Measurements from ENCODE around the gene NEUROD6.

The NEUROD6 gene

GRCh38 chr7:31340603-31341002 lies at the start of gene NEUROD6:
Gene NEUROD6, minus strand, starts transcription at chr7:31340726. Its CDS starts 1,458 bp downstream, at chr7:31339268.
- no peak for DNase-seq

- DNase-seq, result no peak
Observed at GRCh38 chr7:31384466-31384865, 43.9 kb upstream of the NEUROD6 start.

DNA sequence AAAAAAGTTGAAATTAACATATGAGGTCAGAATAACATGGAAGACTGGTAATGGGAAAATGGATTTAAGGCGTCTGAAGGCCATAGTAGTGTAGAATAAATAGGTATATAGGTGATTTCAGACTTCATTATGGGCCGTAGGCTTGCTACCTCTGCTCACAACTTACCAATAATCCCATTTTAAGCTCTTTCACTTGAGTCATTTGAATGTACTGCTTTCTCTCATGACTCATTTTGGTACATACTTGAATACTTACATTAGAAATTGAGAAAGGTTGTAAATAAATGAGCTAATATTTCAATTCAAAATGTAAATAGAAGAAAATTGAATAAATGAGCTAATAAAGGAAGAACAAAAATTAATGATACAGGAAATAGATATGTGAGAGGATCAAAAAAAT lies 42.2 kb upstream of the NEUROD6 start:
- DNase-seq, result no peak

DNA sequence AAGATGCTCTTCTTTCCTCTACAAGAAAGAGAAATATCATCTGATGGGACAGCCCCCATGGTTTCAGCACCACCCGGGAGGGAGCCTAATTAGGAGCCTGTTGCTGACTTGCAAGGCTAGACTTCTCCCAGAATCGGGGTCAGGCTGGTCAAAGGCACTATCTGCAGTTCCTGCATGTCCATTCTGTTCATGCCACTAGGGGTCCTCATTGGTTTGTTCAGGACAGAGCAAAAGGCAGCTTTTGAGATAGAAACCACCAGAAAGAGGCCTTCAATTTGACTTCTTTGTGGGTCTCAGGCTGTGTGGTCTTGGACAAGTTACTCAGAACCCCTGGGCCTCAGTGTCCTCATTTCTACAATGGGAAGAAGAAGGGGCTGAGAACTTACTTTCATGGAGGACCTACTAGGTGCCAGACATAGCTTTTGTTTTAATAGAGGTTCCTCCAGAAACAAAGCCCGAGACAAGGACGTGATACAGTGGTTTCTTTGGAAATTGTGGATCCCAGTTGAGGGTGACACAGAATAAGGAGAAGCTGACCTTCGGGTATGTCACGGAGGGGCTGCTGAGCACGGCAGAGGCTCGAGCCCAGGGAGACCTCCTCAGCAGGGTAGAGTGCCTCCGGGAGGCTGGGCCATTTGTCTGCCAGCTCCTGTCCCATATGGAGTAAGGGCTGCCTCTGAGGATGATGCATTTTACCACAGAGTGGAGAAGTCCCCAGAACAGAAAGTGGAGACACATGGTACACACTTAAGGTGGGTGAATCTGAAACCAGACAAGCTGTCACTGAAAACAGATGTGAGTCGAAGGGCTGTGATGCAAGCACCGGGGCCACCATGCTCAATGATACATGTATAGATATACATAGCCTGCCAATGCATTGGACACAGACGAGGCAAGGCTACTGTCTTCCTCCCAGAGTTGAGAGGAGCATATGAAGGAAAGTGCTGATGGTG lies 33.1 kb upstream of the NEUROD6 start:
- no peak for DNase-seq

DNA sequence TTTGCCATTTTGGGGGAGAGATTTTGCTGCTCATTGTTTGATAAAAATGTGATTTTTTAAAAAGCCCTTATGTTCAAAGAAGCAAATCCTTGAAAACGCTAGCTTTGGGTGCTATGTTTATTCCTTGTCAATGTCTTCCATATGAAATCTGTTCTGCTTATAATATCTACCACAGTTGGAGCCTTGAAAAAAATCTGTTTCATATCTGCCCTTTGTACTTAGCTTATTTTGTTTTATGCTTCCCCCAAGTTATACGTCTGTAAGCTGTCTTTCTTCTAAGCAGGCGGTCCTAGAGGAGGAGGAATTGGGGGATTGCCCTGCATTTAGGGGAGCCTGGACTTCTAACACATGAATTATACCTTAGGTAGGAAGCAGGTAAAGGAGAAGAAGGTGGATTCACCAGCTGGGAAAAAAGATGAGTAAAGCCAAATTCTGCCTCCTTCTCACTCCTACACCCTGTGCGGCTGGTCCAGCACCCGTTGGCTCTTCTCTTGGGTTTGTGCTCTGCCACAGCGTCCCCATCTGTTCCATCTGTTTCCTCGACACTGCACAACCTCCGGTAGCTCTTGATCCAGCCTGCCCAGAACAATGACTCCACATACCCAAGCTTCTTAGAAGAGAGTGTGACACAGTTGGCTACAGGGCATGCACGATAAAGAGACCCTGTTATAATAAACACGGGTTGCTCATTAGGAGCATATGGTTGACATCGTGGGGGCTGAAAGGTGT lies 31.9 kb upstream of the NEUROD6 start:
- DNase-seq, result no peak

DNA sequence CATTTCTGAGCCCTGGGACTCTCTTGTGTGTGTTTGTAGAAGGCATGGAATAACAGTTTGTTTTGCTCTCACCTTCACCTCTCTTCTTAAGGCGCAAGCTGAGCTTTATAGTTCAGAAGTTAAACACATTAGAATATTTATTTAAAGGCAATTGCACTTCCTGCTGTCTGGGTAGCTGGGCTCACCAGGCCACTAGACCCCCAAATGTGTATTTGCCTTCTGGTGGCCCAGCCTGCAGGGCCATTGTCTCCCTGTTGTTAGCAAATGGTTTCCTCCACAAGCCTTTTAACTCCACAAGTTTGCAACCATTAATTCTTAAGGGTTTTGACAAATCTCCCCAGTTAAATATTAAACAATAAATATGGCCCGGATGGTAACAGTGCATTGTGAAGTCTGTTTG lies 31.1 kb upstream of the NEUROD6 start:
- DNase-seq, result no peak

- DNase-seq, result no peak
Observed at GRCh38 chr7:31370609-31371008, 30.1 kb upstream of the NEUROD6 start.

- no peak for DNase-seq
Observed at GRCh38 chr7:31368620-31369019, 28.1 kb upstream of the NEUROD6 start.

GRCh38 chr7:31363496-31363895 lies 23.0 kb upstream of the NEUROD6 start:
- no peak for DNase-seq

DNA sequence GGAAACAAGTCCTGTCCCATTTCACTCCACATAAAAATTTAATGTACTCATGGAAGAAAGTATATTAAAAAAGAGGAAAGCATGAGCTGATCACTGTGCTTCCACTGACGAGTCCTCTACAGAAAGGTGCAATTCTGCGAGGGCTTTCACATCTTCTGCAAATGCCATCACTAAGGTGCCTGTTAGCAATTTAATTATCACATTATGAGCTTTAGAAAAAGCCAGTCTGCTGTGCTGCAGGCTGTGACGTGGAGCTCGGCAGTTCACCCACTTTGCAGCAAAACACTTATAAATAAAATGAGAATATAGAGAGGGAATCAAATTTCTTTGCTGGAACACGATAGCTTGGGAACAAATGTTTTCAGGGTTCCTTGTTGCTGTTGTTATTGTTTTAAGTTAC lies 22.5 kb upstream of the NEUROD6 start:
- no peak for DNase-seq

DNA sequence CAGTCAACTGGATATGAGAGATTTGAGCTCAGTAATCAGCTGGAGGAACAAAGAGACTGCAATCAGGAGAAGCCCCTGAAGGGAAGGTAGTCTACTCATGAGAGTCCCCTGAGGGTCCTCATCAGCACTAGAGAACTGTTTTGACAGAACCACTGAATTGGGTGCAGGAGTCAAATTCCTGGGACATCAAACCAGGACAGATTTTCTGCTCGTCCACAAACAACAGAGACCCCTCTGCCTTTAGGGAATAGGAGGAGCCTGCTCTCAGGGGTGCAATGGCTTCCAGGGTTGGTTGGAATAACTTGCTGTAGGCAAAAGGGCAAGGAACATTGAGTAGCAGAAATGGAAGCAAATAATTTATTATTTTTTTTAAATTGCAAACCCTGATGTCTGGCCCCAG lies 21.9 kb upstream of the NEUROD6 start:
- no peak for DNase-seq

DNA sequence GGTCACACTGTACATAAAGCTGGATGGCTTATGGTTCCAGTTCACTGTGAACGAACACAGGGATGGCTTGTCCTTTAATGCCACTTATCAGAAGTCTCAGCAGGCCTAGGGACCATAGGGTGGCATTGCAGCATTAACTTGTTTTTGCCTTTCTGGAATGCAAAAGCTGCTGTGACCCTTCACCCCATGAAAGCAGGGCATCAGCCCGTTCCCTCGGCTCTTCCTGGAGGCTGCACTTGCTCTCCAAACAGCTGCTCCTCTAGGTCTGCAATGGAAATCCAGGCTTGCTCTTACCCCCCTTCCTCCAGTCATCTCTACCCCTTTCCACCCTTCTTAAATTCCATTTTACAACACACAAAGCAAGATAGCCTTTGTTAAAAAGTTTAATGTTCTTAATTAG lies 17.9 kb upstream of the NEUROD6 start:
- DNase-seq, result no peak

- DNase-seq, result no peak
Observed at GRCh38 chr7:31345421-31345820, 4.9 kb upstream of the NEUROD6 start.

DNA sequence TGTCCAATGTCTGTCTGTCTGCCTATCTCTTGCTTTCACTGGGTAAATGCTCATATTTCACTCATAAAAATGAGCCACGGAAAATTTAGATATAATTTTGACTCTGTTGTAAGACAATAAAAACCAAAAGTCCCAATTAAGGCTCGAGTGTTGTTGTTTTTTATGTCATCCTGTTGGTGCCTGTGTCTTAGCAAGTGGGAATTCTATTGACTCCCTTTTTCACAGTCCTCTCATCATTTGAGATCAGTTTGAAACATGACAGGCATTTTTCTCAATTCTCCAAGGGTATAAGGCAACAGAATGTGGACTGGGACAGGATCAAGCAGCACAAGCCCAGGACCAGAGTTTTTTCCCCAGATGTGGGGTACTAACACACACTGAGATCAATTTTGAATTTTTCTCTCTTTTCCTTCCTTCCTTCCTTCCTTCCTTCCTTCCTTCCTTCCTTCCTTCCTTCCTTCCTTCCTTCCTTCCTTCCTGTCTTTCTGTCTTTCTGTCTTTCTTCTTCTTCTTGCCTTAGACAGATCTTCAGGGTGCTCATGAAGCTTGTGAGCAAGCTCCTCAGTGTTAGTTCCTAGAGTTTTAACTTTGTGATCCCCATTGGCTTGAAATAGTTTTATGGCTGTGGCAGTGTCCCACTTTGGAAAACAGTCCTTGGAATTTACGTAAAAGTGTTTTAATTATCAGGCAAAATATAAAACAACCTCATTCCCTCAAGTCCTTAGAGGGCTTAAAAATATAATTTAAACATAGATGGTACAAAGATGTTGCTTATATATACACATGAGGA lies 3.2 kb upstream of the NEUROD6 start:
- DNase-seq, result no peak

DNA sequence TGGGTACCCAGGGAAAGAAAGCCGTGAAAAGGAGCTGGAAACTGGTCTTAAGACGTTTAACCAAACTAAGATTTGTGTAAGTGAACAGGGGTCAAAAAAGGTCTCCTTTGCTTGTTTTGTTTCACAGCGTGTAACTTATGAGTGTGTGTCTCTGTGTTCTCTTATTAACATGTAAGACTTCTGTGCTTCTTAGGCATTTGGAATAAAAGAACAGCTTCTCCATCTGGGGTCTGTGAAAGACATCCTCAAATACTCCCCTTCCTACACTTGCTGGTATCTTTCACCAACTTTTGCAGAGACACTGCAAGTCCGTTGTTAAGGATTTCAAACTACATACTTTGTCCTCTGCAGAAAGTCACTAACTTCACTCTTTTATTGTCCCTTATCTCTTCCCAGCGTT lies 615 bp upstream of the NEUROD6 start:
- no peak for DNase-seq

GRCh38 chr7:31340051-31340450 lies 475 bp downstream of the NEUROD6 start:
- no peak for DNase-seq

GRCh38 chr7:31338706-31339105 lies 1.8 kb downstream of the NEUROD6 start:
- DNase-seq, result no peak

GRCh38 chr7:31337002-31337565 lies 3.4 kb downstream of the NEUROD6 start:
- DNase-seq, result no peak

DNA sequence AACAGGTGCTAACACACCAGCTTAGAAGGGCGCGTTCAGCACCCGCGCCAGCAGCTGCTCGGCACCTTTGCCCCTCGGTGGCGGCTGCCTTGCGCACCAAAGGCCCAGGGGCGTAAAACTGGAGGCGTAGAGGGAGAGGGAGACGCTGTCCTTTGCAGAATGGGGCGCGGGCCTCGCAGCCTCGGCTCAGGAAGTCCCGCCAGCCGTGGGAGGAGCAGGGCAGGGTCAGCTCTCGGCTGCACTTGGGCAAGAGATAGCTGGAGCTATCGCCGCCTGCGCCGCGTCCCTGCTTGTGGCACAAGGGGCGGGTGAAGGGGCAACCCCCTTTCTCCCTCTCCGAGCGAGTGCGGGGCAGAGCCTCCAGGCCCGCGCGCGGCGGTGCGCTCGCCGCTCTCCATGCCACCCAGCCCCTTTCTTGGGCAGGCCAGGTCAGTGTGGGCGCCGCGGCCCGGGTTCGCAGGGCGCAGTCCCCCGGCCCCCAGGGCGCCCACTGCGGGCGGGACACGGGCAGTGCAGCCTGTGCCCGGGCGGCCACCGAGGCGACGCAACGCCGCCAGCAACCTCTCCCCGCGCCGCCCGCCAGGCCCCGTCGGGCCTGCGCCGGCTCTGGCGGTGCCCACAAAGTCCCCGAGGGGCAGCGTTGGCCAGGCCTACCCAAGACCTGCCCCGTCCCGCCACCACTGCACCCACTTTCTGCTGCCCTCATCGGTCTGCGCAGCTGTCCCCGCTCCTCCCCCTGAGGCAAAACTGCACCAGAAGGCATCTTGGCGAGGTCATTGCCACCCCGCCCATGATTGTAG lies 4.1 kb downstream of the NEUROD6 start:
- no peak for DNase-seq

GRCh38 chr7:31335884-31336201 lies 4.7 kb downstream of the NEUROD6 start:
- DNase-seq, result no peak

DNA sequence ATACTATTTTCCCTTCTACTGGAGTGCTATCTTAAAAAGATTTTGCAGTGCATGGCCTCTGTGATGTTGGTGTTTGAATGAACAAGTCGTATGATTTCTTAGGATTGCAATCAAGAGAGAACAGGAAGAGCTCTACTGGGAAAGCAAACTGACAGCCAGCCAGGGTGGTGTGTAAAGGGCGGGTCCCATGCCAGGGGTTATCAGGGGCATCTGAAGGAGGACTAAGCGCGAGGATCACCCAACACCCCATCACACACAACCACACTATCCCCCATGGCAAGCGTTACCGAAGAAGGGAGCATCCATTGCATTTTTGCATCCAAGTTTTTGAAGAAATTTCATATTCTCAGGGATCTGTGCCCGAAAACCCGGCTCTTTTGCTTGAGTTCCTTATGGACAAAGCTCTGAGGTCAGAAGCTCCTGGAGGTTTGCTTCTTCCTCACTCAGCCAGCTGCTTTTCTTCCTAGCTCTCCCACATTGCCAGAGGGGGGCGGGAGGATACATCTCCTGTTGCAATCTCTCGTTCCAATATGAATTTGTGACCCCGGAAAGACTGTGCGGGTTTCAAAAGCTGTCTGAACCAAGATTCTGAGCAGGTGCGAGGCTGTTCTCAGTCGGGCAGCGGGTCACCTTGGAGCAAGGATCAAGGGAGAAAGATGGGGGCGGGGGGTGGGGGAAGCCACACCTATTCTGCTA lies 5.2 kb downstream of the NEUROD6 start:
- DNase-seq, result no peak

DNA sequence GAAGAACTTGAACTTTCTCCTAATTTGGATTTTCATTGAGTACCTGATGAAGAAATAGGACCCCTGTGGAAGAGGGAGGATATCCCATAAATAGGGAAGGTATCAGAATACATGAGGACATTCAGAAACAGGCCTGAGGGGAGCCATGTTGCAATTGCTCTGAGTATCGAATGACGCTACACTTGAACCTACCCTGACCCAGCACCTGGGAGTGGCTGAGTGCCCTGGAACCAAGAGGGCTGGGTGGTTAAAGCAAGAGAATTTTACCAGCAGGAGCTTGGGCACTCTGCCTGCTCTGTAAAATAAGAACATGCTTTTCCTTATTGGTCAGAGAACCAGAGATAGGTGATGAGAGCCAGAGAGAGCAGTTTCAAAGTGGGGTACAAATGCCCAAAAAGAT lies 7.2 kb downstream of the NEUROD6 start:
- DNase-seq, result no peak

All from activated effector memory CD4-positive, alpha-beta T cell treated with anti-CD3 and anti-CD28 coated beads, Interleukin-2, amount 50 U/mL, for 16 hours (primary cell).